Colonic mucosa (tissue), 4 donors: ENCODE results near the gene NTN3. TPM values are rescaled to one million over a fixed set of nuclear protein-coding genes. Genes with fewer than 3 reads are reported as not detected.

Source experiments
- DNase-seq: peaks from one replicate; pipeline ENCODE4 v3.0.0-alpha.2; 2020
- H3K27ac ChIP-seq: fragments of 200-600 bp; one replicate; pipeline ENCODE4 v1.8.0; 2021
- H3K27me3 ChIP-seq: fragments of 200-600 bp; one replicate; pipeline ENCODE4 v1.8.0; 2021
- H3K36me3 ChIP-seq: fragments of 200-600 bp; one replicate; pipeline ENCODE4 v1.8.0; 2021
- H3K4me1 ChIP-seq: fragments of 200-600 bp; one replicate; pipeline ENCODE4 v1.8.0; 2021; ENCODE audit warnings: mild to moderate bottlenecking
- H3K4me3 ChIP-seq: fragments of 200-600 bp; one replicate; pipeline ENCODE4 v1.8.0; 2021
- H3K9ac ChIP-seq, 2 donors: one replicate each; pipeline ENCODE4 v1.7.0; 2013; ENCODE audit warnings: control low read depth in 2 of 2, low read depth in 2 of 2, low read length in 2 of 2
- H3K9me3 ChIP-seq: fragments of 200-600 bp; one replicate; pipeline ENCODE4 v1.8.0; 2021
- intact Hi-C: fragments of 100-400 bp; cut with DNase I; formaldehyde crosslinking; loops from one replicate; pipeline ENCODE4 v1.14.1; 2022
- total RNA-seq, 2 donors: library from RNA; stranded (reverse); fragmentation: NEBNext Ultra II Directional in 1 of 2; extraction: Animal tissue kit (Norgen Biotek cat#: 25700) in 1 of 2; gene quantifications; one replicate each; pipeline ENCODE4 v1.2.1, GENCODE V29; 2021
- TF ChIP-seq, protein P1 (sequence below): fragments of 200-600 bp; IDR thresholded peaks from one replicate; pipeline ENCODE4 v1.8.0; 2022; ENCODE audit warnings: antibody characterized with exemption, mild to moderate bottlenecking
- donor health status: healthy.
- donor health status: DM: no; HTN: no; CAD: no.
- donor health status: DM: no; HTN: no; CAD: no.

The NTN3 gene
- total RNA-seq, 2 donors from 2014 or later, result not detected

DNA sequence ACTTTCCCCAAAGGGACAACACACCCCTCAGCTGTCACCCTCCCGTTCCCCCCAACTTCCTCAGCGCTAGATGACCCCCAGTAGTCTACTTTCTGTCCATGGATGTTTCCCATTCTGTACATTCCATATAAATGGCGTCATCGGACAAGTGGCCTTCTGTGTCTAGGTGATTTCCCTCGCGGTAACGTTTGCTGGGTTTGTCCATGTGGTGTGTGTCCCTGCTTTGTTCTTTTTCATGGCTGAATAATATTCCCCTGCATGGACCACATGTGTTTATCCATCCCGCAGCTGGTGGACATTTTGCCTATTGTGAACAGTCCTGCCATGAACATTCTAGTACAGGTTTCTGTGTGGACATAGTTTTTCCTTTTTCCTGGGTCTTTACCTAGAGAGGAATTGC, 18.4 kb upstream of the NTN3 start:
- Histone ChIP-seq H3K4me1 (no peaks in the 10 kb centered on the region), H3K27ac (no peak overlapping the region), H3K9ac (no peak overlapping the region), H3K27me3 (no peaks in the 10 kb centered on the region), H3K36me3 (no peaks in the 10 kb centered on the region), H3K9me3 (no peaks in the 10 kb centered on the region), H3K4me3 (no peak overlapping the region)
- no peak for DNase-seq
- intact Hi-C loops, result no loop called here
- TF ChIP-seq, protein P1, sequence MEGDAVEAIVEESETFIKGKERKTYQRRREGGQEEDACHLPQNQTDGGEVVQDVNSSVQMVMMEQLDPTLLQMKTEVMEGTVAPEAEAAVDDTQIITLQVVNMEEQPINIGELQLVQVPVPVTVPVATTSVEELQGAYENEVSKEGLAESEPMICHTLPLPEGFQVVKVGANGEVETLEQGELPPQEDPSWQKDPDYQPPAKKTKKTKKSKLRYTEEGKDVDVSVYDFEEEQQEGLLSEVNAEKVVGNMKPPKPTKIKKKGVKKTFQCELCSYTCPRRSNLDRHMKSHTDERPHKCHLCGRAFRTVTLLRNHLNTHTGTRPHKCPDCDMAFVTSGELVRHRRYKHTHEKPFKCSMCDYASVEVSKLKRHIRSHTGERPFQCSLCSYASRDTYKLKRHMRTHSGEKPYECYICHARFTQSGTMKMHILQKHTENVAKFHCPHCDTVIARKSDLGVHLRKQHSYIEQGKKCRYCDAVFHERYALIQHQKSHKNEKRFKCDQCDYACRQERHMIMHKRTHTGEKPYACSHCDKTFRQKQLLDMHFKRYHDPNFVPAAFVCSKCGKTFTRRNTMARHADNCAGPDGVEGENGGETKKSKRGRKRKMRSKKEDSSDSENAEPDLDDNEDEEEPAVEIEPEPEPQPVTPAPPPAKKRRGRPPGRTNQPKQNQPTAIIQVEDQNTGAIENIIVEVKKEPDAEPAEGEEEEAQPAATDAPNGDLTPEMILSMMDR, result no peak

DNA sequence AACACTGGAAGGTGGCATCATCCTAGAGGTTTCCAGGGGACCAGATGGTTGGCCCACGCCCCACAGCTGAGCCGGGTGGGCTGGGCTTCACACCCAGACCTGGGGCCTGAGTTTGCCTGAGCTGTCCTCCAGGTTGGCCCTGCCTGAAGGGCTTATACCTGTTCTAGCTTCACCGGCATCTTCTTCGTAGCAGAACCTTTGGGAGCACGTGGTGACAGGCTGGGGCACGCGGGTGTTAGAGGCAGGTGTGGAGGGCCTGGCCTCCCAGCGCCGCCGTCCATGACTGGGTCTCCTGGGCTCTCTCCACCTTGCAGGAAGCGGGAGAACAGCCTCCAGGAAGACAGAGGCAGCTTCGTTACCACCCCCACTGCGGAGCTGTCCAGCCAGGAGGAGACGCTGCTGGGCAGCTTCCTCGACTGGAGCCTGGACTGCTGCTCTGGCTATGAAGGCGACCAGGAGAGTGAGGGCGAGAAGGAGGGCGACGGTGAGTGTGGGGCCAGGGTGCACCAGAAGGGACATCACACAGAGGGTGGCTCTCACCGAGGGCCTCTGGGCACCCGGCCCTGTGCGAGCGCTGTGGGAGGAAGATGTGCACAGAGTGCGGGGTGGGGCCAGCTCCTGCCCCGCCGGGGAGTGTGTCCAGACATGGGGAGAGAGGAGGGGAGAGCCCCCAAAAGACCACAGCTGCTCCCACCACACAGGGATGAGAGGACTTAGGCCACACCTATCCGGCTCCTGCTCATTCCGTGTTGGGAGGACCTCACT, 15.8 kb upstream of the NTN3 start:
- Histone ChIP-seq H3K36me3 (no peaks in the 10 kb centered on the region), H3K4me3 (no peak overlapping the region), H3K27ac (no peak overlapping the region), H3K9me3 (no peaks in the 10 kb centered on the region), H3K27me3 (no peaks in the 10 kb centered on the region), H3K4me1 (no peaks in the 10 kb centered on the region), H3K9ac (no peak overlapping the region)
- TF ChIP-seq, protein P1, result no peak
- no peak for DNase-seq
- intact Hi-C loops, result no loop called here

DNA sequence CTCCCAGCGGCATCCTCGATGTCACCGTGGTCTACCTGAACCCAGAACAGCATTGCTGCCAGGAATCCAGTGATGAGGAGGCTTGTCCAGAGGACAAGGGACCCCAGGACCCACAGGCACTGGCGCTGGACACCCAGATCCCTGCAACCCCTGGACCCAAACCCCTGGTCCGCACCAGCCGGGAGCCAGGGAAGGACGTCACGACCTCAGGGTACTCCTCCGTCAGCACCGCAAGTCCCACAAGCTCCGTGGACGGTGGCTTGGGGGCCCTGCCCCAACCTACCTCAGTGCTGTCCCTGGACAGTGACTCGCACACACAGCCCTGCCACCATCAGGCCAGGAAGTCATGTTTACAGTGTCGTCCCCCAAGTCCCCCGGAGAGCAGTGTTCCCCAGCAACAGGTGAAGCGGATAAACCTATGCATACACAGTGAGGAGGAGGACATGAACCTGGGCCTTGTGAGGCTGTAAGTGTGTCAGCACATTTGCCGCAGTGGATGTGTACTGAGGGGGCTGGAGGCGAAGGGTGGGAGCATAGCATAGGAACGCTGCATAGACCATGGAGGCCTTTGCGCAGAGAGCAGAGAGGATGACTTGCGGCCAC, 14.4 kb upstream of the NTN3 start:
- H3K9me3 ChIP-seq, result no peaks in the 10 kb centered on the region
- intact Hi-C loops, result no loop called here
- H3K4me3 ChIP-seq, result no peak overlapping the region
- no peak overlapping the region for H3K27ac ChIP-seq
- H3K4me1 ChIP-seq, result no peaks in the 10 kb centered on the region
- no peaks in the 10 kb centered on the region for H3K36me3 ChIP-seq
- no peak for DNase-seq
- H3K9ac ChIP-seq, result no peak overlapping the region
- no peaks in the 10 kb centered on the region for H3K27me3 ChIP-seq
- TF ChIP-seq, protein P1, result no peak

DNA sequence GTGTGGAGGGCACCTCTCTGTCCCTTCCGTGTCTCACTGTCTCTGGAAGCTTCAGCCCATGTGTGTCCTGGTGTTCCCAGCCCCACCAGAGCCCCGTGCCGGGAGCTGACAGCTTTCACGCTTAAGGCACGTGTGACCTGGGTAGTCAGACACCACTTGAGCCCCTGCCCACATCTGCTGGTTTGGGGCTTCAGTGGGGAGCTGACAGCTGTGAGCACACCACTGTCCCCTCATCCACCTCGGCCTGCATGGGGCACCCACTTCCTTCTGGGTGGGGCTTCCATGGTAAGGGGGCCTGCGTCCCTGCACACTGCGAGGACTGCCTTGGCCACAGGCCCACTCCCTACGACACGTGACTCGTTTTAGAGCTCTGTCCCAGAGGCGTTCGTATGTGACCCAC, 13.8 kb upstream of the NTN3 start:
- Histone ChIP-seq H3K4me1 (no peaks in the 10 kb centered on the region), H3K27ac (no peak overlapping the region), H3K9ac (no peak overlapping the region), H3K36me3 (no peaks in the 10 kb centered on the region), H3K27me3 (no peaks in the 10 kb centered on the region), H3K4me3 (no peak overlapping the region), H3K9me3 (no peaks in the 10 kb centered on the region)
- TF ChIP-seq, protein P1, result no peak
- no peak for DNase-seq
- intact Hi-C loops, result no loop called here

DNA sequence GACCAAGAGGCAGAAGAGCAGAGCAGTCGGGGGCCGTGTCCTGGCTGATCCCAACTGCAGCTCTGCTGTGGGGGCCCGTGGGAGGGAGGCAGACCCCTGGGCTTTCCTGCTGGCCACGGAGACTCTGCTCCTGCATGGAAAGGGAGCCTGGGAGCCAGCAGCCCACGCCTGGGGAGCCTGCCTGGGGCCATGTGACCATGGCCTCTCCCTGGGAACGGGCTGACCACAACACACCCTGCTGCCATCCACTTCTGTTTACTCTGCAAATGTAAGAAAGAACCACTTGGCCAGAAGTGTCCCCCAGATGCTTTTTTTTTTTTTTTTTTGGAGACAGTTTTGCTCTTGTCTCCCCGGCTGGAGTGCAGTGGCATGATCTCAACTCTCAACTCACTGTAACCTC, 13.2 kb upstream of the NTN3 start:
- Histone ChIP-seq H3K9ac (no peak overlapping the region), H3K27ac (no peak overlapping the region), H3K27me3 (no peaks in the 10 kb centered on the region), H3K4me1 (no peaks in the 10 kb centered on the region), H3K4me3 (no peak overlapping the region), H3K36me3 (no peaks in the 10 kb centered on the region), H3K9me3 (no peaks in the 10 kb centered on the region)
- TF ChIP-seq, protein P1, result no peak
- no peak for DNase-seq
- intact Hi-C loops, result no loop called here
